ENCODE results near the gene LIN52. TPM values are rescaled to one million over a fixed set of nuclear protein-coding genes. Genes with fewer than 3 reads are reported as not detected.

LIN52 gene
- polyA plus RNA-seq, 1 donor from 2014 or later: 57.9 TPM

DNA sequence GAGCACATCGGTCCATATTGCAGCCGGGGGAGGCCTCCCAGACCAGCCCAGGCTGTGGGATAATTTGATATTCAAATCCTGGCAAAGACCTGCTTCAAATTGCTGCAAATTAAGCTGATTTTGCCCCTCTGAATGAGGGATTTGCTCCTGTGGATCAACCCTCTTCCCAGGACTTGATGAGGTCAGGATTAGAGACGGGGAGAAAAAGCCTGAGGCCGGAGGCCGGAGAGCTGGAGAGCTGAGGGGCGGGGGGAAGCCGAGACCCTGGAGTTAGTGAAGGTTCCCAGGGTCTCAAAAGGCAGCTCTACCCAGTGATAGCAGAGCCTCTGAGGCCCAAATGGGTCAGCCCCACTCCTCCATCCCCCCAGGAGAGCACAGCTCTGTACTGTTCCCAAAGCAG is 137.0 kb downstream of the LIN52 start:
- Histone ChIP-seq H3K36me3 (ENCODE audit: insufficient read depth, low read length) (no peaks in the 10 kb centered on the region), H3K27ac (ENCODE audit: low read length) (no peak overlapping the region), H3K4me3 (ENCODE audit: low read length) (no peak overlapping the region), H3F3A (ENCODE audit: insufficient read depth, low read length, poor library complexity, severe bottlenecking) (no peaks in the 10 kb centered on the region), H2AFZ (ENCODE audit: low read depth, low read length) (no peak overlapping the region), H3K27me3 (ENCODE audit: insufficient read depth, low read depth, low read length) (no peaks in the 10 kb centered on the region), H4K20me1 (ENCODE audit: insufficient read depth) (no peaks in the 10 kb centered on the region), H3K4me2 (ENCODE audit: low read length) (no peak overlapping the region), H3K9me2 (ENCODE audit: insufficient read depth, low read length) (no peaks in the 10 kb centered on the region), H3K79me2 (replicated peaks; ENCODE audit: insufficient read depth, low read length) (no peaks in the 10 kb centered on the region), H3K9ac (ENCODE audit: low read length) (no peak overlapping the region), H3K9me3 (ENCODE audit: low read length) (no peaks in the 10 kb centered on the region)
- TF ChIP-seq, protein P1, sequence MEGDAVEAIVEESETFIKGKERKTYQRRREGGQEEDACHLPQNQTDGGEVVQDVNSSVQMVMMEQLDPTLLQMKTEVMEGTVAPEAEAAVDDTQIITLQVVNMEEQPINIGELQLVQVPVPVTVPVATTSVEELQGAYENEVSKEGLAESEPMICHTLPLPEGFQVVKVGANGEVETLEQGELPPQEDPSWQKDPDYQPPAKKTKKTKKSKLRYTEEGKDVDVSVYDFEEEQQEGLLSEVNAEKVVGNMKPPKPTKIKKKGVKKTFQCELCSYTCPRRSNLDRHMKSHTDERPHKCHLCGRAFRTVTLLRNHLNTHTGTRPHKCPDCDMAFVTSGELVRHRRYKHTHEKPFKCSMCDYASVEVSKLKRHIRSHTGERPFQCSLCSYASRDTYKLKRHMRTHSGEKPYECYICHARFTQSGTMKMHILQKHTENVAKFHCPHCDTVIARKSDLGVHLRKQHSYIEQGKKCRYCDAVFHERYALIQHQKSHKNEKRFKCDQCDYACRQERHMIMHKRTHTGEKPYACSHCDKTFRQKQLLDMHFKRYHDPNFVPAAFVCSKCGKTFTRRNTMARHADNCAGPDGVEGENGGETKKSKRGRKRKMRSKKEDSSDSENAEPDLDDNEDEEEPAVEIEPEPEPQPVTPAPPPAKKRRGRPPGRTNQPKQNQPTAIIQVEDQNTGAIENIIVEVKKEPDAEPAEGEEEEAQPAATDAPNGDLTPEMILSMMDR (IDR thresholded peaks at IDR 0.05; ENCODE audit: poor library complexity, severe bottlenecking): no peak
- TF ChIP-seq SMC3 (conservative IDR thresholded peaks at IDR 0.05; ENCODE audit: poor library complexity): no peak
- TF ChIP-seq RAD21 (conservative IDR thresholded peaks at IDR 0.05): no peak
- no peak for TF ChIP-seq EP300 (conservative IDR thresholded peaks at IDR 0.05; ENCODE audit: poor library complexity, severe bottlenecking)
- TF ChIP-seq MXI1 (conservative IDR thresholded peaks at IDR 0.05; ENCODE audit: poor library complexity, severe bottlenecking): no peak
- TF ChIP-seq EZH2 (IDR thresholded peaks at IDR 0.05; ENCODE audit: borderline replicate concordance, insufficient read depth, low read length, poor library complexity, severe bottlenecking): no peak
- no peak for TF ChIP-seq TAF1 (IDR thresholded peaks at IDR 0.05; ENCODE audit: low read depth)
- TF ChIP-seq, protein P2, sequence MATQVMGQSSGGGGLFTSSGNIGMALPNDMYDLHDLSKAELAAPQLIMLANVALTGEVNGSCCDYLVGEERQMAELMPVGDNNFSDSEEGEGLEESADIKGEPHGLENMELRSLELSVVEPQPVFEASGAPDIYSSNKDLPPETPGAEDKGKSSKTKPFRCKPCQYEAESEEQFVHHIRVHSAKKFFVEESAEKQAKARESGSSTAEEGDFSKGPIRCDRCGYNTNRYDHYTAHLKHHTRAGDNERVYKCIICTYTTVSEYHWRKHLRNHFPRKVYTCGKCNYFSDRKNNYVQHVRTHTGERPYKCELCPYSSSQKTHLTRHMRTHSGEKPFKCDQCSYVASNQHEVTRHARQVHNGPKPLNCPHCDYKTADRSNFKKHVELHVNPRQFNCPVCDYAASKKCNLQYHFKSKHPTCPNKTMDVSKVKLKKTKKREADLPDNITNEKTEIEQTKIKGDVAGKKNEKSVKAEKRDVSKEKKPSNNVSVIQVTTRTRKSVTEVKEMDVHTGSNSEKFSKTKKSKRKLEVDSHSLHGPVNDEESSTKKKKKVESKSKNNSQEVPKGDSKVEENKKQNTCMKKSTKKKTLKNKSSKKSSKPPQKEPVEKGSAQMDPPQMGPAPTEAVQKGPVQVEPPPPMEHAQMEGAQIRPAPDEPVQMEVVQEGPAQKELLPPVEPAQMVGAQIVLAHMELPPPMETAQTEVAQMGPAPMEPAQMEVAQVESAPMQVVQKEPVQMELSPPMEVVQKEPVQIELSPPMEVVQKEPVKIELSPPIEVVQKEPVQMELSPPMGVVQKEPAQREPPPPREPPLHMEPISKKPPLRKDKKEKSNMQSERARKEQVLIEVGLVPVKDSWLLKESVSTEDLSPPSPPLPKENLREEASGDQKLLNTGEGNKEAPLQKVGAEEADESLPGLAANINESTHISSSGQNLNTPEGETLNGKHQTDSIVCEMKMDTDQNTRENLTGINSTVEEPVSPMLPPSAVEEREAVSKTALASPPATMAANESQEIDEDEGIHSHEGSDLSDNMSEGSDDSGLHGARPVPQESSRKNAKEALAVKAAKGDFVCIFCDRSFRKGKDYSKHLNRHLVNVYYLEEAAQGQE (IDR thresholded peaks at IDR 0.05; ENCODE audit: borderline replicate concordance): no peak
- TF ChIP-seq POLR2AphosphoS5 (IDR thresholded peaks at IDR 0.05): no peak

DNA sequence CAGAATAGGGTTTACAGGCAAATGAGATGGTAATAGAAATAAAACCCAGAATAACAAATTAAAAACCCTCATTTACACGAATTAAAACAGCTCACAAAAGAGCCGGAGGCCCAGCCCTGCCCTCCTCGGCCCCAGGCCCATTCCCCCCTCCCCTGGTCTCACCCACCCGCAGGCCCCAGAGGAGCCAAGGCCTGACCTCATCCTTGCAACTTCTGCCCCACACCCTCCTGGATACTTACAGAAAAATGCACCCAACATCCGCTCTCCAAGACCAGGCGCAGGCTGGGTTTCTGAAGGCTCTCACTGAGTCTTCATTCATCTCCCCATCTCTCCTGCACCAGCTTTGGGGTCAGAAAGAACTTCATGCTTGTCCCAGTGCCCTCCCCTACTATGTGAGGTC is 138.3 kb downstream of the LIN52 start:
- no peak overlapping the region for H2AFZ ChIP-seq (ENCODE audit: low read depth, low read length)
- no peaks in the 10 kb centered on the region for H3K9me2 ChIP-seq (ENCODE audit: insufficient read depth, low read length)
- H3K27me3 ChIP-seq (ENCODE audit: insufficient read depth, low read depth, low read length): no peaks in the 10 kb centered on the region
- TF ChIP-seq RAD21 (conservative IDR thresholded peaks at IDR 0.05): no peak
- TF ChIP-seq, protein P2 (IDR thresholded peaks at IDR 0.05; ENCODE audit: borderline replicate concordance): no peak
- TF ChIP-seq EZH2 (IDR thresholded peaks at IDR 0.05; ENCODE audit: borderline replicate concordance, insufficient read depth, low read length, poor library complexity, severe bottlenecking): no peak
- TF ChIP-seq SMC3 (conservative IDR thresholded peaks at IDR 0.05; ENCODE audit: poor library complexity): no peak
- TF ChIP-seq, protein P1 (IDR thresholded peaks at IDR 0.05; ENCODE audit: poor library complexity, severe bottlenecking): no peak
- no peaks in the 10 kb centered on the region for H3K79me2 ChIP-seq (replicated peaks; ENCODE audit: insufficient read depth, low read length)
- H3K4me2 ChIP-seq (ENCODE audit: low read length): no peak overlapping the region
- no peak overlapping the region for H3K4me3 ChIP-seq (ENCODE audit: low read length)
- H3F3A ChIP-seq (ENCODE audit: insufficient read depth, low read length, poor library complexity, severe bottlenecking): no peaks in the 10 kb centered on the region
- no peaks in the 10 kb centered on the region for H4K20me1 ChIP-seq (ENCODE audit: insufficient read depth)
- no peaks in the 10 kb centered on the region for H3K36me3 ChIP-seq (ENCODE audit: insufficient read depth, low read length)
- H3K9ac ChIP-seq (ENCODE audit: low read length): no peak overlapping the region
- no peaks in the 10 kb centered on the region for H3K9me3 ChIP-seq (ENCODE audit: low read length)
- no peak overlapping the region for H3K27ac ChIP-seq (ENCODE audit: low read length)
